Skeletal muscle tissue (tissue), 4 donors: ENCODE results near the gene LIMS1. TPM values are rescaled to one million over a fixed set of nuclear protein-coding genes. Genes with fewer than 3 reads are reported as not detected.
"Not testable (repeated sequence)": the region's sequence is repeated elsewhere in the genome, so short reads cannot be mapped to it uniquely, and the experiment has no call there.

Source experiments
- H3K27ac ChIP-seq: one replicate; pipeline ENCODE4 v1.7.0; 2013; ENCODE audit warnings: mild to moderate bottlenecking, low read depth, low read length, inconsistent platforms
- H3K27me3 ChIP-seq, 3 donors: one replicate each; pipeline ENCODE4 v1.7.0; 2013; ENCODE audit warnings: low read length in 3 of 3; ENCODE audit not compliant: control insufficient read depth in 3 of 3, insufficient read depth in 3 of 3
- H3K36me3 ChIP-seq, 3 donors: one replicate each; pipeline ENCODE4 v1.7.0; 2013; ENCODE audit warnings: low read length in 3 of 3; ENCODE audit not compliant: control insufficient read depth in 3 of 3, insufficient read depth in 3 of 3
- H3K4me1 ChIP-seq, 3 donors: one replicate each; pipeline ENCODE4 v1.7.0; 2013; ENCODE audit warnings: low read length in 3 of 3, mild to moderate bottlenecking in 3 of 3; ENCODE audit not compliant: control insufficient read depth in 3 of 3, insufficient read depth in 3 of 3
- H3K4me3 ChIP-seq, 3 donors: one replicate each; pipeline ENCODE4 v1.7.0; 2013; ENCODE audit warnings: low read length in 3 of 3
- H3K9ac ChIP-seq, 3 donors: one replicate each; pipeline ENCODE4 v1.7.0; 2013; ENCODE audit warnings: low read length in 3 of 3, mild to moderate bottlenecking in 3 of 3, moderate library complexity in 2 of 3, low read depth in 1 of 3
- H3K9me3 ChIP-seq, 3 donors: one replicate each; pipeline ENCODE4 v1.7.0; 2013; ENCODE audit warnings: low read length in 3 of 3; ENCODE audit not compliant: control insufficient read depth in 3 of 3
- total RNA-seq: library from RNA; depleted of rRNA; stranded (reverse); fragments of >200 nt; gene quantifications from one replicate; pipeline ENCODE4 v1.2.3, GENCODE V29; 2014
- donor health status: Osteomylitis.

The LIMS1 gene
- total RNA-seq, 1 donor from 2014 or later: 26.6 TPM

DNA sequence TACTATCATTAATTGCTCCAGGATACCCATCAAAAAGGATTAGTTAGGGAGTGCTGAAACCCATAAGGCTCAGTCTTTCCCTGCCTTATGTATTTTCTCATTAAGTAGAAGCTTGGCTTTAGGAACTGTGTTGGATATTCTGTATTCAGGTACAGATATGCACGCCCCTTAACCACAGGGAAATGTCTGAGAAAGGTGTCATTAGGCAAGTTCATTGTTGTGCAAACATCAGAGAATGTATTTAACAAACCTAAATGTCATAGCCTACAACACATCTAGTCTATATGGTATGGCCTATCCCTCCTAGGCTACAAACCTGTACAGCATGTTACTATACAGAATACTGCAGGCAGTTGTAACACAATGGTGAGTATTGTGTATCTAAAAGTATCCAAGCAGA, 130.7 kb downstream of the LIMS1 start:
- H3K27ac ChIP-seq, H3K27me3 ChIP-seq, H3K9ac ChIP-seq, H3K9me3 ChIP-seq, H3K4me3 ChIP-seq, H3K36me3 ChIP-seq: not testable (repeated sequence)
- H3K4me1 ChIP-seq: peaks cover 5 to 14% (median 9%) of the 10 kb centered on the region in 3 donors

DNA sequence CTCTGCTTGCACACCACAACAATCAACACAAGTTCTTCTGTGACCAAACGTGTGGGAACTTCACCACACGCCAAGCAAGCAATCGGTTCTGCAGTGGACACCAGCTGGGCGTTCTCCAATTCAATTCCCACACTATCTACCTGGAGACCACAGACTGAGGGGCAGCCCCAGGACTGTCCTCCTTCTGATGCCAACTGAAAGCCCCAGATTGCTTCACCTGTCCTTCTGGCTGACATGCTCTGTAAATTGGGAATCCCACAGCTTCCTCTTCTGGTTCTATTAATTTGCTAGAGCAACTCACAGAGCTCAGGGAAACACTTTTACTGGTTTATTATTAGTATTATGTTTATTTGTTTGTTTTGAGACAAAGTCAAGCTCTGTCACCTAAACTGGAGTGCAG, 131.7 kb downstream of the LIMS1 start:
- H3K9me3 ChIP-seq, H3K9ac ChIP-seq, H3K27me3 ChIP-seq, H3K36me3 ChIP-seq, H3K4me3 ChIP-seq, H3K27ac ChIP-seq: not testable (repeated sequence)
- H3K4me1 ChIP-seq: peaks cover 5 to 14% (median 9%) of the 10 kb centered on the region in 3 donors

DNA sequence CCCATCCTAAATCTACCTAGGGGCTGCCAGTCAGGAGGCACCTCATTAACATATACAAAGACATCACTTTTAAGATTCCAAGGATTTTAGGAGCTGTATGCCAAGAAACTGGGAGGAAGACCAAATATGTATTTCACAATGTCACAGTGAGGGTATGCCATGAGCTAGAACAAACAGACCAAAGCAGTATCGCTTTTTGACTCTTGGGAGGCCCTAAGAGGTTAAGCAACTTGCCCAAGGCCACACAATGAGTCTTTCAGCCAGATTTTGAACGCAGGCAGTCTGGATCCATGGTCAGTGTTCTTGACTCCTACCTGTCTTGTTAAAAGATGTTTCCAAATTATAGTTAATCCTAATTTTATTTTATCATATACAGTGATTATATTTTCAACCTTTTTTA, 132.9 kb downstream of the LIMS1 start:
- not testable (repeated sequence) for H3K27ac ChIP-seq, H3K36me3 ChIP-seq, H3K4me3 ChIP-seq, H3K9ac ChIP-seq, H3K4me1 ChIP-seq, H3K27me3 ChIP-seq, H3K9me3 ChIP-seq

DNA sequence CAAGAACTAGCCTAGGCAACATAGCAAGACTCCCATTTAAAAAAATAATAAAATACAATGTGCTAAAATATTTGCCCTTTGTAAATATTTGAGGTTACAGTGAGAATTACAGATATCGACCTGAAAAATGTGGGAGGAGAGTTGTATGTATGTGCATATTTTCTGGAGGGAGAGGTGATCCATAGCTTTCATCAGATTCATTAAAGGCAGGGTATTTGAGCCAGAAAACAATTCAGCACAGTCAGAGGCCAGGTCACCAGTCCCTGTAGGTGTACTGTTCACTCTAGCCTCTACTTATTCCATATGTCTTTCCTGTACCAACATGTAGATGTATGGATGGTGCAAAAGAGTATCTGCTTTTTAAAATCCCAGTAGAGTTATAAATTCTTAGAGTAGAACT, 136.0 kb downstream of the LIMS1 start:
- not testable (repeated sequence) for H3K4me1 ChIP-seq, H3K9ac ChIP-seq, H3K36me3 ChIP-seq, H3K27me3 ChIP-seq, H3K27ac ChIP-seq, H3K9me3 ChIP-seq, H3K4me3 ChIP-seq

DNA sequence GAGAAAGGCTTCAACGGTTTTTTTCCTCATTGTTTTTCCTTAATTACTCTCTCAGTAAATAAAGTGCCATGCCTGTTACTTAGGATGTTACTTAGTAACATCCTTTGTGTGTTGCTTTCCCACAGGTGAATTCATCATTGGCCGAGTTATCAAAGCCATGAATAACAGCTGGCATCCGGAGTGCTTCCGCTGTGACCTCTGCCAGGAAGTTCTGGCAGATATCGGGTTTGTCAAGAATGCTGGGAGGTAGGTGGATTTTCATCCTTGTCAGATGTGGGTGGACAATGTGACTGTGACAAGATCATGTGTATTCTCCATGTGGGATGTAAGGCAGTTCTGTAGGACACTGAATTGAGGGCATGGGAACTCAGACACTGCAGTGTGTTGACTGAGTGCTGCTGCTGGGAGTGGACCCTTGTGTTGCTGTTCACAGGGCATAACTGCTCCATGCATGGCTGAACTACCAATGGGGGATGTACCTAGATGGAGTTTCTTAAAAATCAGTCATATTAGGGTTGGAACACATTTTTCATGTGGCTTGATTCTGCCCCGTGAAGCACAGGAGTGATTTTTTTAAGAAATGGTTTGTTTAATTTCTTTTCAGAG, 138.0 kb downstream of the LIMS1 start:
- not testable (repeated sequence) for H3K4me3 ChIP-seq, H3K4me1 ChIP-seq, H3K27ac ChIP-seq, H3K27me3 ChIP-seq, H3K9me3 ChIP-seq, H3K9ac ChIP-seq
- H3K36me3 ChIP-seq: peaks cover 8 to 16% (median 13%) of the 10 kb centered on the region in 3 donors

DNA sequence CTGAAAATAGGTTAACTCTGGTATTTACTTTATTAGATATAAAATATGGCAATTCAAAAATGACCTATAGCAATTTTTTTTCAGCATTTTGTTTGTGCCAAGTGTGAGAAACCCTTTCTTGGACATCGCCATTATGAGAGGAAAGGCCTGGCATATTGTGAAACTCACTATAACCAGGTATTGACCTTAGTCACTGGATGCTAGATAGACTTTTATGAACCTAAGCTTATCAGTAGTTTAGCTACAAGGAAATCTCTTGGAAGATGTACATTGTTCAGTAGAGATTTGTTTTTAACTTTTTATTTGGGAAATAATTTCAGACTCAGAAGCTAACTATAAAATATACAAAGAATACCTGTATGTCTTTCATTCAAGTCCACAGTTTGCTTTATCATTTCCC, 142.3 kb downstream of the LIMS1 start:
- not testable (repeated sequence) for H3K9ac ChIP-seq, H3K27ac ChIP-seq, H3K4me3 ChIP-seq, H3K27me3 ChIP-seq, H3K9me3 ChIP-seq, H3K4me1 ChIP-seq
- peaks cover 13 to 18% (median 18%) of the 10 kb centered on the region in 3 donors for H3K36me3 ChIP-seq

DNA sequence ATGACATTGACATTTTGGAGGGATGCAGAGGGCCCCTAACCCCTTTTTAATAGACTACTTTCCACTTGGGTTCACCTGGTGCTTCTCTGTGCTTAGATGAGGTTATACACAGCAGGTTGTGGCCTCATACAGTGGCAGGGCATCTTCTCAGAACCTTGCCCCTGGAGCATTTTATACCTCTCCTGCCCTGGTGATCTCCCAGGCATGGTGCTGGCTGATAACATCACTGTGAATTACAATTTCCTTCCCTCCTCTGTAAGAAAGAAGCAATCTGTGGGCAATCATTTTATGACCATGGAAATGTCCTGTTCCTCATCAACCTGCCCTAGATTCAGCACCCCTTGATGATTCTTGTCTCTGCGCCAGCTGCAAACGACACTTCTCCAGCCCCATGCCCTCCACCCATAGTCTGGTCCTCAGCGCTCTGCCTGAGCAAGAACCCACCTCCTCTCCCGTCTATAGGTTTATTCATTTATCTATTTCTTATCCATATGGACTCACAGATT, 143.0 kb downstream of the LIMS1 start:
- H3K9ac ChIP-seq, H3K27me3 ChIP-seq, H3K9me3 ChIP-seq, H3K4me3 ChIP-seq, H3K27ac ChIP-seq, H3K4me1 ChIP-seq: not testable (repeated sequence)
- peaks cover 16 to 23% (median 18%) of the 10 kb centered on the region in 3 donors for H3K36me3 ChIP-seq

DNA sequence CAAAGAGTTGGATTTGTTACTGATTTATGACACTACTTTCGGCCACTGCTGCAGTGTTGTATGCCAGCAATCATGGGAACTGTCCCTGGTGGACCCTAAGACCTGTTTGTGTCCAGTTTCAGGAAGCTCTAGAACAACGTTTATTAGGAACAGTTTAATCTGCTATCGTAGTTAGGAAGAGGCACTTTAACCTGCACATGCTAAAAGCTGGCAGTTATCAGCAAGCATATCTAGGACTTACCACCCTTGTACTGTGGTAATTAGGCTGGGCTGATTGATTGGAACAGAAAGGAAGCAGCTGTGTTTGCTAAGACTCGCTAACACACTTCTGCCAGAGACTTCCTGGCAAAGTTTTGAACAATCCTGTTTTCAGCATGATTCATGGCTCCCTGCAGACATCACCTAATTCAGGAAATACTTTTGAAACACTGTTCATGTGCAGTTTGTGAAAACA, 144.0 kb downstream of the LIMS1 start:
- H3K9ac ChIP-seq, H3K27ac ChIP-seq, H3K27me3 ChIP-seq, H3K9me3 ChIP-seq, H3K4me3 ChIP-seq, H3K4me1 ChIP-seq: not testable (repeated sequence)
- peaks cover 13 to 26% (median 14%) of the 10 kb centered on the region in 3 donors for H3K36me3 ChIP-seq

DNA sequence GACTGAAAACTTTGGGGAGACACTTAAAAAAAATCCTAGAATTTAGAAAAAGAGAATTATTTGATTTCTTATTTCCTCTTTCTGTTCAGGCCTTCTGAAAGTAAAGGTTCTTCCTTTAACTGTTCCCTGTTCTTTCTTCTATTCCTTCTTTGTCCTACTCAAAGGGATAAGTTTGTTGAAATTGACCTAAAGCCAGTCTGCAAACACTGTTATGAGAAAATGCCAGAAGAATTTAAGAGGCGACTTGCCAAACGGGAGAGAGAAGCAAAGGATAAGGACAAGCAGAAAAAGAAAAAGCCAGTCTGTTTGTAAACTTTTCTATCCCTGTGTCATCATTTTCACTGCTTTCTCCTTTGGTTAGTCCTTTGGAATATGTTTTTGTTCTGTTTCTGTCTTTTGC, 146.5 kb downstream of the LIMS1 start:
- H3K9ac ChIP-seq, H3K27me3 ChIP-seq, H3K4me3 ChIP-seq, H3K9me3 ChIP-seq, H3K27ac ChIP-seq, H3K4me1 ChIP-seq: not testable (repeated sequence)
- peaks cover 13 to 32% (median 20%) of the 10 kb centered on the region in 3 donors for H3K36me3 ChIP-seq

DNA sequence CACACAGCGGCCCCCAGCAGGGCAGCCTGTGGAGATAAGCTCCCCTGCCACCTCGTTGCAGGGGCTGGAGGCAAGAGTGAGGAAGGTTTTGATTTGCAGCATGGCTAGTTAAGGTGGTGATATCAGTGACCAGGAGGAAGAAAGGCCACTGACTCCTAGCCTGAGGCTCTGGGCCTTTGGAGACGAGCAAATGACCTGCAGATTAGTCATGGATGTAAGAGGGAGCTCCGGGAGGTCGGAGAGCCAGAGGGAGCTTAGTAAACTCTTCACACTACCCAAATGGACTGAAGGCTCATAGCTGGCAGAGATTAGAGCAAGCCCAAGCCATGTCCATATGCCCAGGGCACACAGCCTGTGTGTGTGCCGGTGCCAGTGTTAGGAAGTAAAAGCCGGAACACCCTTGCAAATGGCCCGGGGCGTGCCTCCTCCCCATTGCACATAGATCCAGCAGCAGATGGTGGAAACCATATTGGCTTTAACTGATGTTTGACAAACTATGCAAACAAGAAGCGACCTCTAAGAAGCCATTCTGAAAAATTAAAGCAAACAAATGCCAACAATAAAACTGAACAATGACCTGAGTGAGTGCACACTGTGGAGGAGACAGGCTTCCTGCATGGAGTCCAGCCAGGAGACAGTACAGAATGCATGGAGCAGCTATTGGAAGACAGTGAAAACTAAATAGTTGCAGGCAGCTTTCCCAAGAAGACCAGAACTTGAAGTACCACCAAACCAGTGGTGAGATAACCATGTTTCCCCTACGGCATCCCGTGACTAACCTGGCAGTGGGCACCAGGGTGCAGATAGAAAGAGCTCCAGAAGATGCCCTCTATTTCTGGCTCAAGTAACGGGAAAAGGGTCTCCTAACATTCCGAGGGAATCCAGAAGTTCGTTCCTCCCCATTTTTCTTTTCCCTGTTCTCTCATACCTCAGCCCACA, 154.8 kb downstream of the LIMS1 start:
- H3K36me3 ChIP-seq: peaks cover 4 to 13% (median 8%) of the 10 kb centered on the region in 3 donors
- not testable (repeated sequence) for H3K9me3 ChIP-seq, H3K27me3 ChIP-seq, H3K9ac ChIP-seq, H3K27ac ChIP-seq, H3K4me3 ChIP-seq, H3K4me1 ChIP-seq
